Activated T-cell treated with anti-CD3 and anti-CD28 coated beads, Interleukin-2, amount 50 U/mL, for 72 hours (primary cell): ENCODE results near the gene UNCX. TPM values are rescaled to one million over a fixed set of nuclear protein-coding genes. Genes with fewer than 3 reads are reported as not detected.
"Not testable (repeated sequence)": the region's sequence is repeated elsewhere in the genome, so short reads cannot be mapped to it uniquely, and the experiment has no call there.

ENCODE experiments used
- ATAC-seq, 2 donors: fragments of 150-1000 bp; cut with Tn5 transposase; replicated peaks in 1 of 2; 2 replicates each; pipeline ENCODE4 v1.10.0; 2021; ENCODE audit warnings: moderate library complexity in 2 of 2, mild to moderate bottlenecking in 1 of 2
- DNase-seq, 2 donors: peaks; one replicate each; pipeline ENCODE4 v3.0.0; 2021 to 2022; ENCODE audit warnings: mixed read lengths in 1 of 2
- H3K27ac Mint-ChIP-seq: one replicate; pipeline ENCODE4 v1.8.0; 2022; ENCODE audit warnings: mild to moderate bottlenecking, moderate library complexity, mixed read lengths
- H3K27me3 Mint-ChIP-seq: one replicate; pipeline ENCODE4 v1.8.0; 2022; ENCODE audit warnings: low read depth, mixed read lengths
- H3K36me3 Mint-ChIP-seq, 2 donors: one replicate each; pipeline ENCODE4 v1.8.0; 2022; ENCODE audit warnings: mixed read lengths in 2 of 2, mild to moderate bottlenecking in 1 of 2; ENCODE audit not compliant: insufficient read depth in 2 of 2
- H3K4me1 Mint-ChIP-seq: one replicate; pipeline ENCODE4 v1.8.0; 2022; ENCODE audit warnings: low read depth, mixed read lengths
- H3K4me3 Mint-ChIP-seq, 2 donors: one replicate each; pipeline ENCODE4 v1.8.0; 2022; ENCODE audit warnings: mild to moderate bottlenecking in 2 of 2, mixed read lengths in 2 of 2, moderate library complexity in 2 of 2
- H3K9me3 Mint-ChIP-seq, 2 donors: one replicate each; pipeline ENCODE4 v1.8.0; 2022; ENCODE audit warnings: mixed read lengths in 2 of 2
- total RNA-seq, 2 donors: library from RNA; stranded (reverse); gene quantifications; one replicate each; pipeline ENCODE4 v1.2.3, GENCODE V29; 2022

UNCX gene
- total RNA-seq, 2 donors from 2014 or later = not detected

DNA sequence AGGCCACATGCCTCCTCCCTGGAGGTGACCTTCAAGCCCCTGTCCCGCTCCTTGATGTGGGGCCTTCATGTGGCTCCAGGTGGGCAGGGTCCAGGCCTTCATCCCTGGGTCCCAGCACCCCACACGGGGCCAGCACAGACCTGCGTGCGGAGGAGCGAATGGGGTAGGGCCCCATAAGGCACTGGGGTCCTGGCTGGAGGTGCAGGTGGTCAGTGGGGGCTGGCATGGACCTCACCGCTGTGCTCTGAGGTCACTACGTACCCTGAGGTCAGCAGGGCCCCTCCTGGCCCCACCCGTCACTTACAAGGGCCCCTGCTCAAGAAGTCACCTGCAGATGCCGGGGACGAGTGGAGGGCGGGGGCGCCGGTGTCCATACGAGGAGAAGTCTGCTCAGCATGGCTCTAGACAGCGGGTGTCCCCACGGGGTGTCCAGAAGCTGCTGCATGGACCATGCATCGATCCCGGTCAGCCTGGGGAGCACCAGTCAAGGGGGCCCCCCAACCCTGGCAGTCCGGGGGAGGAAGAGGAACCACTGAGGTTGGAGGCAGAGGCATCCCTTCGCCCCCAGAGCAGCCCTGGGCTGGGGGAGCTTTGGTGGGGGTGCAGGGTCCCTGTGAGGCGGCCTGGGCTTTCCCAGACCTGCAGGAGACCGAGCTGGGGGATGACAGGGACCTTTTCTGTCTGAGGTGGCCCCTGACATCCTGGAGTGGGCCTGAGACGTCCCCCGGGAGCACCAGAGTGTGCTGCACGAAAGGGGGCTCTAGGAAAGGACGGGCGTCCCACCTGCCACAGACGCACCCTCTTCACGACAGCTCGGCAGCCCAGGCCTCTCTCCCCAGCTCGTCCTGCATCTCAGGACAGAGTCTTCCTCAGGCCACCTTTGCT is 34.6 kb downstream of the UNCX start:
- no peaks in the 10 kb centered on the region for H3K36me3 Mint-ChIP-seq
- no peak overlapping the region for H3K27ac Mint-ChIP-seq
- ATAC-seq = no peak
- H3K27me3 Mint-ChIP-seq = peaks cover 26% of the 10 kb centered on the region
- no peak overlapping the region for H3K4me3 Mint-ChIP-seq
- no peaks in the 10 kb centered on the region for H3K4me1 Mint-ChIP-seq
- no peaks in the 10 kb centered on the region for H3K9me3 Mint-ChIP-seq
- DNase-seq = no peak

DNA sequence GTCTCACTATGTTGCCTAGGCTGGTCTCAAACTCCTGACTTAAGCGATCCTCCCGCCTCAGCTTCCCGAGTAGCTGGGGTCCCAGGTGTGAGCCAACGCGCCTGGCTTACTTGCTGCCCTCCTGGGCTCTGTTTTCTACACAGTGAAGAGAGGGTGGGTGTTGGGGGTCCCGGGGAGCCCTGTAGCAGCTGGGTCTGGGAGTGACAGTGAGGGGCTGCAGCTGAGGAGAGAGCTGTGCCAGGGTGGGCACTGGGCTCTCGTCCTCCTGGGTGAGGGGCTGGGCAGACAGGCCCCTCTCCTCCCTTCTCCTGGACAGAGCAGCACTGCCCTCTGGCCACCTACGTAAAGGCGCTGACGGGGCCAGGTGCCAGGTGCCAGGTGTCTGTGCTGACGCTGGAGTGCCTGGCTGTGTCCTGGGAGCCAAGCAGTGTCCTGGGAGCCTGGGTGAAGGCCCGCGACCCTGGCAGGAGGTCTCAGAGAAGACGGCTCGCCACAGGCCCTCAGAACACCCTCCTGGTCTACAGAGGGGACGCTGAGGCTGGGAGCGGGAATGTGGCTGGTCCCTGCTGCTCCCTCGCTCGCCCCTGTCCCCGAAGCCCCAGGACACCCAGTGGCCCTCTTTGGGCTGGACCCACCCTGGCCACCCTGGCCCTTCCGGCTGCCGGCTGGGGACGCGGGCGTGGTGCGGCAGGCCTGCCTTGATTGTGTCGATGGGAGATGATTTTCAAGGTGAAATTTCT is 35.6 kb downstream of the UNCX start:
- no peaks in the 10 kb centered on the region for H3K9me3 Mint-ChIP-seq
- H3K4me3 Mint-ChIP-seq = no peak overlapping the region
- H3K27ac Mint-ChIP-seq = no peak overlapping the region
- peaks cover 26% of the 10 kb centered on the region for H3K27me3 Mint-ChIP-seq
- no peak for DNase-seq
- no peaks in the 10 kb centered on the region for H3K36me3 Mint-ChIP-seq
- H3K4me1 Mint-ChIP-seq = no peaks in the 10 kb centered on the region
- ATAC-seq = no peak

- Mint-ChIP-seq H3K9me3 (no peaks in the 10 kb centered on the region), H3K27ac (no peak overlapping the region), H3K4me1 (no peaks in the 10 kb centered on the region), H3K4me3 (no peak overlapping the region), H3K27me3 (peaks cover 26% of the 10 kb centered on the region), H3K36me3 (no peaks in the 10 kb centered on the region)
- ATAC-seq (no peak), DNase-seq (no peak)
Observed at GRCh38 chr7:1268866-1269265, 36.2 kb downstream of the UNCX start.

- Mint-ChIP-seq H3K9me3 (no peaks in the 10 kb centered on the region), H3K36me3 (no peaks in the 10 kb centered on the region), H3K27ac (no peak overlapping the region), H3K27me3 (peaks cover 26% of the 10 kb centered on the region), H3K4me3 (no peak overlapping the region), H3K4me1 (no peaks in the 10 kb centered on the region)
- DNase-seq (no peak), ATAC-seq (no peak)
Observed at GRCh38 chr7:1269336-1269890, 36.7 kb downstream of the UNCX start.

DNA sequence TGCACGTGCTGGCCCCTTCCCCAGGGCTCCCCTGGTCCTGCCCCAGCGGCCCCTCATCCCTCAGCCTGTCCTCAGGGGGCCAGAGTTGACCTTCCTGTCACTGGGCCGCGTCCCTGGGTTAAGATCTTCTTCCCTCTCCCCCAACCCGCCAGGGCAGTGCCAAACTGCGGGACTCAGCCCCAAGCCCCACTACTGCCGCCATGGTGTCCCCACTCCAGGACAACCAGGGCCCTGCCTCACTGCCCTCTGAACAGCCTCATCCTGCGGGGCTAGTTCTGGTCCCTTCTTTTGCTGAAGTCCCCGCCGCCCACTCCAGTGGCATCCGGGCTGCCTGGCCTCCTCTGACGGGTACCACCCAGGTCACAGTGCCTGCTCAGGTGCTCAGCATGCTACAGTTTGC is 37.5 kb downstream of the UNCX start:
- no peak overlapping the region for H3K4me3 Mint-ChIP-seq
- no peak overlapping the region for H3K27ac Mint-ChIP-seq
- no peak for DNase-seq
- no peak for ATAC-seq
- peaks cover 20% of the 10 kb centered on the region for H3K27me3 Mint-ChIP-seq
- H3K36me3 Mint-ChIP-seq = no peaks in the 10 kb centered on the region
- H3K9me3 Mint-ChIP-seq = no peaks in the 10 kb centered on the region
- no peaks in the 10 kb centered on the region for H3K4me1 Mint-ChIP-seq

DNA sequence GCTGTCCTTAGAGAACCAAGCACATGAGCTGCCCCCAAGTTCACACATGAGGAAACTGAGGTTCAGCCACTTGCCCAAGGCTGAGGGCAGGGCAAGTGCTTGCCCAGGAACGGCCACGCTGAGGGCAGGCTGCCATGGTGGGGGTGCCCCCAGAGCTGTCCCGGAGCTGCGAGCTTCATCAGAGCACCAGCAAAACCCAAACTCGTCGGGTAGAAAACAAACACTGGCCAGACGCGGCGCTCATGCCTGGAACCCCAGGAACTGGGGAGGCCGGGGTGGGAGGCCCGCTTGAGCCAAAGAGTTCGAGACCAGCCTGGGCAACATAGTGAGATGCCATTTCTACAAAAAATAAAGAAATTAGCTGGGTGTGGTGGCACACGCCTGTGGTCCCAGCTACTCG is 38.4 kb downstream of the UNCX start:
- Mint-ChIP-seq H3K4me3 (no peak overlapping the region), H3K36me3 (no peaks in the 10 kb centered on the region), H3K9me3 (no peaks in the 10 kb centered on the region), H3K27me3 (peaks cover 12% of the 10 kb centered on the region), H3K4me1 (no peaks in the 10 kb centered on the region), H3K27ac (no peak overlapping the region)
- ATAC-seq (no peak), DNase-seq (no peak)

DNA sequence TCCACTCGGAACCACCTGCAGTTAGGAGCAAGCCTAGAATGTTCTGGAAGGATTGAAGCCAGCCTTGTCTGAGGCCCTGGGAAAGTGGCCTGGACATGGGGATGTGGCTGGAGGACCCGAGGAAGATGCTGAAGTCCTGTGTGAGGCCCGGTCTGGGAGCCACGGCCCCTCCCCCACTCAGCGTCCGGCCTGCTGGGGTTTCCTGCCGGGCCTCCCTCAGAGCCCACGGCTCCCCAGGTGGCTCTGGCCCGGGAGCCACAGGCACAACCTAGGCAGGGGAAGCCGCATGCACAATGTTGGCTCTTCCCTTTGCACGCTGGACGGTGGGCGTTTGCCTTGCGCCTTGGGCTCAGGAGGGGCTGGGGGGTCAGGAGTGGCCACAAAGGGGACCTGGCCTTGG is 39.0 kb downstream of the UNCX start:
- no peak overlapping the region for H3K27ac Mint-ChIP-seq
- DNase-seq (no peak), ATAC-seq (no peak)
- no peaks in the 10 kb centered on the region for H3K36me3 Mint-ChIP-seq
- H3K9me3 Mint-ChIP-seq = no peaks in the 10 kb centered on the region
- H3K27me3 Mint-ChIP-seq = peaks cover 6% of the 10 kb centered on the region
- no peaks in the 10 kb centered on the region for H3K4me1 Mint-ChIP-seq
- H3K4me3 Mint-ChIP-seq = no peak overlapping the region

- not testable (repeated sequence) for H3K27ac Mint-ChIP-seq, H3K4me3 Mint-ChIP-seq, ATAC-seq, H3K27me3 Mint-ChIP-seq, H3K4me1 Mint-ChIP-seq, DNase-seq, H3K36me3 Mint-ChIP-seq, H3K9me3 Mint-ChIP-seq
Observed at GRCh38 chr7:1272136-1272535, 39.5 kb downstream of the UNCX start.

DNA sequence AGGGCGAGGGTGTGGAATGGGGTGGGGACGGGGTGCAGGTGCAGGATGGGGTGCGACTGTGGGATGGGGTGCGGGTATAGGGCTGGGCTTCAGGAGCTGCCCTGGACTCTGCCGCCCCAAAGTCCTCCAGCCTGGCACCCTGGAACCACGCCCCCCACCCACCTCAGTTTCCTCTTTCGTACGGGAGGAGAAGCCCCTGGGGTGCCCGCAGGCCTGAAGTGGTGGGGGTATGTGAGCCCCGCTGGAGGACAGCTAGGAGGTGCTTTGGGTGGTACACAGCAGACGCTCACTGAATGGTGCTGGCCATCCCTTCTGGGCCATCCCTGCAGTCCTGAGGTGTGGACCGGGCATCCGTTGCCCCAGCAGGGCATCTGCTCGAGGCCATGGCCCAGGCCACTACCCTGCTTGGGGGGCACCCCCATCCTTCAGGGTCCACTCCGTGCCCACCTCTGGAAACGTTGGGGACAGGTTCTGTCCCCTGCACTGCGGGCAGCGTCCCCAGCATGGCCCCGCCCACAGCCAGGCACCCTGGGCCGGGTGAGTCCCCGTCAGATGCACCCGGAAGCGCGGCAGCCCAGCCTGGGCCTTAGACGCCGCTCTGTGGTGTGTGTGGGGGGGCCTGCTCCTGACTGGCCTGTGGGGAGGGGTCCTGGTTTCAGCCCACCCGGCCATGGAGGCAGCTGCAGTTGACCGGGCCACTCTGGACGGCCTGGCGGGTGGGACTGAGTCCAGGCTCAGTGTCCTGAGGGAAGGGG is 41.6 kb downstream of the UNCX start:
- H3K9me3 Mint-ChIP-seq = peaks cover 0 to 1% of the 10 kb centered on the region in 2 donors
- no peak overlapping the region for H3K27ac Mint-ChIP-seq
- no peak for DNase-seq
- H3K4me1 Mint-ChIP-seq = no peaks in the 10 kb centered on the region
- H3K27me3 Mint-ChIP-seq = peaks cover 6% of the 10 kb centered on the region
- H3K4me3 Mint-ChIP-seq = no peak overlapping the region
- H3K36me3 Mint-ChIP-seq = no peaks in the 10 kb centered on the region
- no peak for ATAC-seq

- H3K4me1 Mint-ChIP-seq = no peaks in the 10 kb centered on the region
- no peak overlapping the region for H3K27ac Mint-ChIP-seq
- ATAC-seq (no peak), DNase-seq (no peak)
- H3K36me3 Mint-ChIP-seq = no peaks in the 10 kb centered on the region
- peaks cover 6% of the 10 kb centered on the region for H3K27me3 Mint-ChIP-seq
- H3K4me3 Mint-ChIP-seq = no peak overlapping the region
- H3K9me3 Mint-ChIP-seq = peaks cover 0 to 1% of the 10 kb centered on the region in 2 donors
Observed at GRCh38 chr7:1274876-1275375, 42.3 kb downstream of the UNCX start.

DNA sequence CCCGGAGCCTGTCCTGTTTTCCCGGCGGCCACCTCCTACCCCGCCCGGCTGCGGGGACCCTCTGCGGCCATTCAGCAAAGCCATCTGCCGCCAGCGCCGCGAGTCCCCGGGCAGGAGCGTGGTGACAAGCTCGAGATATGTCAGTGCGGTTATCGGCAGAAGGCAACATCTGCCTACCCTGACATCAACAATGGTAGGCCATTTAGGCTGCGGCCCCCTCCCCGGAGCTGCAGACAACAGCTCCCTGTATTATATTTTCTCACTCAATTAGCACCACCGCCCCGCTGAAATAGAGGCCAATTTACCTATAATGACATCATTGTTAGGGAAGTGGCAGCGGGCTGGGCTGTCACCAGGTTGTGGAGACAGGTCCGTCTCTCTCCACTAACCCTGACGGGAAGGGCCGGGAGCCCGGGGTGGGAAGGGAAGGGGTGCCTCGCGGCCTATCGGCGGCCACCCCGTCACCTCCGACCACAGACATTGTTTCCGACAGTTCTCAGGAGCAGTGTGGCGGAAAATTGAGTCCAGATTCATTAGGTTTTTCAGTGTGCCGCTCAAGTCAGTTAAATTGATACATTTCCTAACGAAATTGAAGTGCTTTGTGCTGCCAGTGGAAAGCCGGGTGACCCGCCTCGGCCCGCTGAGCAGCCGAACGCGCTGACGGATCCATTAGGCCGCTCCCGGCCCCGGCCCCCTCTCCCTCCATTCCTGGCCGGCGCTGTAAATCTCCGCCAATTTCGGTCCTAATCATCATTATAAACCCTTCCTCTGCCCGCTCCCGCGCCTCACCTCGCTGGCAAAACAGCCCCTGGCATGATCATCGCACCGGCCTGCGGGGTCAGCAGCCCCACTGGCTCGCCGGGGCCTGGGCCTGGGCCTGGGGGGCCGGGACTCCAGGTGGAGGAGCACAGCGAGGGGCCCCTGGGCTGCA is 43.0 kb downstream of the UNCX start:
- ATAC-seq = no peak
- peaks cover 0 to 3% of the 10 kb centered on the region in 2 donors for H3K9me3 Mint-ChIP-seq
- H3K4me3 Mint-ChIP-seq = no peak overlapping the region
- H3K27ac Mint-ChIP-seq = no peak overlapping the region
- H3K36me3 Mint-ChIP-seq = no peaks in the 10 kb centered on the region
- H3K4me1 Mint-ChIP-seq = no peaks in the 10 kb centered on the region
- DNase-seq = no peak
- H3K27me3 Mint-ChIP-seq = peaks cover 6% of the 10 kb centered on the region

DNA sequence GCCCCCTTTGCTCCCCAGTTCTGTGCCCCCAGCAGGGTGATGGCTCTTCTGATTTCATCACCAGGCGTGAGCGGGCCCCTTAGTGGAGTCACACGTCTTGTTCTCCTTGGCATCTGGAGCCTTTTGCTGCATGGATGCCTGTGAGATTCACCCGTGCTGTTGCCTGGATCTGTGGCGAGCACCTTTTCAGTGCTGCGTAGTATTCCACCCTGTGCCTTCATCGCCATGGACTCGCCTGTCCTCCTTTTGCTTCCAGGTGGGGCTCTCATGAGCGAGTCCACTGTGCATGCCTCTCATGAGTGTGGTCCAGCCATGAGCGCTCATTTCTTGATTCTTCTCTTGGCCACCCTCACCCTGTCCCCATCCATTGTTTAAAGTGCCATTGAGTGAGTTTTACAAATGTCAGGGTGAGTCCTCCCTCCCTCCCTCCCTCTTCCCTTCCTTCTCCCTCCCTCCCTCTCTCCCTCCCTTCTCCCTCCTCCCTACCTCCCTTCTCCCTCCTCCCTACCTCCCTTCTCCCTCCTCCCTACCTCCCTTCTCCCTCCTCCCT is 44.0 kb downstream of the UNCX start:
- no peaks in the 10 kb centered on the region for H3K36me3 Mint-ChIP-seq
- peaks cover 6% of the 10 kb centered on the region for H3K27me3 Mint-ChIP-seq
- DNase-seq (no peak), ATAC-seq (no peak)
- no peak overlapping the region for H3K27ac Mint-ChIP-seq
- H3K4me1 Mint-ChIP-seq = no peaks in the 10 kb centered on the region
- H3K9me3 Mint-ChIP-seq = peaks cover 0 to 3% of the 10 kb centered on the region in 2 donors
- no peak overlapping the region for H3K4me3 Mint-ChIP-seq
